Measurements from ENCODE around the gene PIP4K2A. TPM values are rescaled to one million over a fixed set of nuclear protein-coding genes. Genes with fewer than 3 reads are reported as not detected.

PIP4K2A gene
- total and polyA plus RNA-seq, 2 donors (not counting 3 experiments of a cell fraction or from before 2014, with no cell fraction given), result 11.8 to 32.6 TPM

DNA sequence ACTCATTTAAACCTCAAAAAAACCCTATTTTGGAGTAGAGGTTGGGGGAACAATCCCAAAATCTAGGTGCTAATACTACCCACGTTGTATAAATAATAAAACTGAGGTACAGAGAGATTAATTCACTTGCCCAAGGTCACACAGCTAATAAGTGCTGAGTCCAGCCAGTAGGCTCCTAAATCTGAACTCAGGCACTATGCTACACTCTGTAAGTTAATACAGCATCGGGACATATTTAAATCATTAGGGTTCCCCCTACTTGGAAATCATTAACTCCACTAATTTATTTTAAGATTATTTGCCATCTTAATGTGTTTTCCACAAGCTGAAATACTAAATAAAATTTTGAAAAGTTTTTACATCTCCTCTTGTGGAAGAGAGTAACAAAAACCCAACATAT, 24.2 kb downstream of the PIP4K2A start:
- no peak overlapping the region for H3K9ac ChIP-seq (replicated peaks; ENCODE audit: extremely low read depth, insufficient read depth, low read length)
- no peak for DNase-seq (ENCODE audit: low read depth, low spot score)
- FAIRE-seq, result no peak

GRCh38 chr10:22686347-22686746, 28.0 kb downstream of the PIP4K2A start:
- Histone ChIP-seq H3K9me3 (replicated peaks; ENCODE audit: control insufficient read depth, insufficient read depth, low read length) (no peaks in the 10 kb centered on the region), H4K20me1 (replicated peaks; ENCODE audit: control insufficient read depth, extremely low read depth, insufficient read depth, low read length) (no peaks in the 10 kb centered on the region), H3K4me2 (ENCODE audit: insufficient read depth, low read length) (no peak overlapping the region), H3K27ac (ENCODE audit: insufficient read depth, low read depth, low read length) (no peak overlapping the region), H3K9me1 (replicated peaks; ENCODE audit: control insufficient read depth, extremely low read depth, insufficient read depth, low read length) (no peaks in the 10 kb centered on the region), H3K9ac (replicated peaks; ENCODE audit: extremely low read depth, insufficient read depth, low read length) (no peak overlapping the region), H3K4me3 (replicated peaks in 1 of 3; ENCODE audit: insufficient read depth in 1 of 3, low read depth in 1 of 3, low read length in 3 of 3) (no peak overlapping the region), H3K27me3 (ENCODE audit: control insufficient read depth in 2 of 2, insufficient read depth in 2 of 2, low read length in 2 of 2) (no peaks in the 10 kb centered on the region), H3K79me2 (ENCODE audit: control insufficient read depth, insufficient read depth, low read length) (peaks cover 30% of the 10 kb centered on the region), H3K4me1 (ENCODE audit: control insufficient read depth, extremely low read depth, insufficient read depth, low read length) (peaks cover 16% of the 10 kb centered on the region), H3K36me3 (ENCODE audit: control insufficient read depth in 2 of 2, extremely low read depth in 1 of 2, insufficient read depth in 2 of 2, low read length in 2 of 2) (no peaks in the 10 kb centered on the region), H2AFZ (ENCODE audit: low read depth, low read length) (no peak overlapping the region)
- POLR2A ChIA-PET, result no interaction called here
- intact Hi-C loops (cut with micrococcal nuclease) (no loop called here), dilution Hi-C loops (cut with MboI; ENCODE audit: extremely low pct_ligation_motif_present, low sequenced_read_pairs) (no loop called here)
- DNase-seq (ENCODE audit: low read depth, low spot score), result no peak
- no peak for FAIRE-seq
- CTCF ChIA-PET, result no interaction called here
- TF ChIP-seq, protein P1, sequence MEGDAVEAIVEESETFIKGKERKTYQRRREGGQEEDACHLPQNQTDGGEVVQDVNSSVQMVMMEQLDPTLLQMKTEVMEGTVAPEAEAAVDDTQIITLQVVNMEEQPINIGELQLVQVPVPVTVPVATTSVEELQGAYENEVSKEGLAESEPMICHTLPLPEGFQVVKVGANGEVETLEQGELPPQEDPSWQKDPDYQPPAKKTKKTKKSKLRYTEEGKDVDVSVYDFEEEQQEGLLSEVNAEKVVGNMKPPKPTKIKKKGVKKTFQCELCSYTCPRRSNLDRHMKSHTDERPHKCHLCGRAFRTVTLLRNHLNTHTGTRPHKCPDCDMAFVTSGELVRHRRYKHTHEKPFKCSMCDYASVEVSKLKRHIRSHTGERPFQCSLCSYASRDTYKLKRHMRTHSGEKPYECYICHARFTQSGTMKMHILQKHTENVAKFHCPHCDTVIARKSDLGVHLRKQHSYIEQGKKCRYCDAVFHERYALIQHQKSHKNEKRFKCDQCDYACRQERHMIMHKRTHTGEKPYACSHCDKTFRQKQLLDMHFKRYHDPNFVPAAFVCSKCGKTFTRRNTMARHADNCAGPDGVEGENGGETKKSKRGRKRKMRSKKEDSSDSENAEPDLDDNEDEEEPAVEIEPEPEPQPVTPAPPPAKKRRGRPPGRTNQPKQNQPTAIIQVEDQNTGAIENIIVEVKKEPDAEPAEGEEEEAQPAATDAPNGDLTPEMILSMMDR (IDR thresholded peaks at IDR 0.05; ENCODE audit: extremely low read depth in 1 of 2, insufficient read depth in 1 of 2, low read depth in 1 of 2, low read length in 2 of 2), result no peak
- TF ChIP-seq POLR2AphosphoS5 (IDR thresholded peaks at IDR 0.05; ENCODE audit: insufficient read depth, low read depth, low read length), result no peak
- no TSS peak for BruUV-seq (replicated peaks)

More for the DNA sequence above, 24.2 kb downstream of the PIP4K2A start:
- Histone ChIP-seq H3K4me1 (ENCODE audit: control insufficient read depth, extremely low read depth, insufficient read depth, low read length) (no peaks in the 10 kb centered on the region), H3K36me3 (ENCODE audit: control insufficient read depth in 2 of 2, extremely low read depth in 1 of 2, insufficient read depth in 2 of 2, low read length in 2 of 2) (no peaks in the 10 kb centered on the region), H4K20me1 (replicated peaks; ENCODE audit: control insufficient read depth, extremely low read depth, insufficient read depth, low read length) (no peaks in the 10 kb centered on the region), H3K27ac (ENCODE audit: insufficient read depth, low read depth, low read length) (no peak overlapping the region), H3K79me2 (ENCODE audit: control insufficient read depth, insufficient read depth, low read length) (peaks cover 27% of the 10 kb centered on the region), H3K27me3 (ENCODE audit: control insufficient read depth in 2 of 2, insufficient read depth in 2 of 2, low read length in 2 of 2) (no peaks in the 10 kb centered on the region), H3K4me3 (replicated peaks in 1 of 3; ENCODE audit: insufficient read depth in 1 of 3, low read depth in 1 of 3, low read length in 3 of 3) (no peak overlapping the region), H3K4me2 (ENCODE audit: insufficient read depth, low read length) (no peak overlapping the region), H3K9me1 (replicated peaks; ENCODE audit: control insufficient read depth, extremely low read depth, insufficient read depth, low read length) (no peaks in the 10 kb centered on the region), H3K9me3 (replicated peaks; ENCODE audit: control insufficient read depth, insufficient read depth, low read length) (no peaks in the 10 kb centered on the region), H2AFZ (ENCODE audit: low read depth, low read length) (no peak overlapping the region)
- intact Hi-C loops (cut with micrococcal nuclease), result no loop called here
- BruUV-seq (replicated peaks), result no TSS peak
- ChIA-PET POLR2A (no interaction called here), CTCF (no interaction called here)
- dilution Hi-C loops (cut with MboI; ENCODE audit: extremely low pct_ligation_motif_present, low sequenced_read_pairs), result no loop called here
- no peak for TF ChIP-seq JUN (IDR thresholded peaks at IDR 0.05; ENCODE audit: borderline replicate concordance, insufficient read depth, insufficient read length, low read depth)
- TF ChIP-seq, protein P1 (IDR thresholded peaks at IDR 0.05; ENCODE audit: extremely low read depth in 1 of 2, insufficient read depth in 1 of 2, low read depth in 1 of 2, low read length in 2 of 2), result no peak
- TF ChIP-seq POLR2A (IDR thresholded peaks at IDR 0.05; ENCODE audit: low read depth, low read length), result no peak
- TF ChIP-seq, protein P2, sequence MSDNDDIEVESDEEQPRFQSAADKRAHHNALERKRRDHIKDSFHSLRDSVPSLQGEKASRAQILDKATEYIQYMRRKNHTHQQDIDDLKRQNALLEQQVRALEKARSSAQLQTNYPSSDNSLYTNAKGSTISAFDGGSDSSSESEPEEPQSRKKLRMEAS (IDR thresholded peaks at IDR 0.05; ENCODE audit: insufficient read depth, insufficient read length), result no peak
- TF ChIP-seq POLR2AphosphoS5 (IDR thresholded peaks at IDR 0.05; ENCODE audit: insufficient read depth, low read depth, low read length), result no peak
- no peak for TF ChIP-seq FOS (IDR thresholded peaks at IDR 0.05; ENCODE audit: borderline replicate concordance, insufficient read depth, low read length)
